ENCODE measurements around the gene ZBTB21. TPM values are rescaled to one million over a fixed set of nuclear protein-coding genes. Genes with fewer than 3 reads are reported as not detected.

The ZBTB21 gene
- total RNA-seq, 2 donors from 2014 or later = 17.3 to 23.1 TPM

GRCh38 chr21:42027085-42027821 is 17.1 kb upstream of the ZBTB21 start:
- TF ChIP-seq CTCF (conservative IDR thresholded peaks at IDR 0.05) = no peak
- H3K9me3 Mint-ChIP-seq = no peaks in the 10 kb centered on the region

GRCh38 chr21:42026082-42026435 is 15.9 kb upstream of the ZBTB21 start:
- Histone ChIP-seq H3K9me3 (ENCODE audit: control insufficient read depth, low read length) (no peaks in the 10 kb centered on the region), H3K27ac (ENCODE audit: low read depth, low read length) (no peak overlapping the region), H3K27me3 (ENCODE audit: control insufficient read depth, insufficient read depth, low read length, poor library complexity, severe bottlenecking) (no peaks in the 10 kb centered on the region), H3K4me3 (ENCODE audit: low read length) (no peak overlapping the region), H3K36me3 (ENCODE audit: control insufficient read depth, insufficient read depth, low read length) (no peaks in the 10 kb centered on the region), H3K4me1 (ENCODE audit: control insufficient read depth, insufficient read depth, low read length) (peaks cover 11% of the 10 kb centered on the region), H3K9ac (ENCODE audit: extremely low read depth, low read length, poor library complexity, severe bottlenecking) (no peak overlapping the region)
- no peaks in the 10 kb centered on the region for H3K36me3 Mint-ChIP-seq (ENCODE audit: low read depth)
- H3K27ac Mint-ChIP-seq = no peak overlapping the region
- no peak for DNase-seq
- 90 to 93% methylated on average over 5 to 9 of the region's 9 CpGs for WGBS, 2 experiments (ENCODE audit: insufficient coverage in 1 of 2, insufficient read length in 1 of 2)
- peaks cover 1% of the 10 kb centered on the region for H3K27me3 Mint-ChIP-seq (ENCODE audit: insufficient read depth)
- peaks cover 11% of the 10 kb centered on the region for H3K4me1 Mint-ChIP-seq
- H3K4me3 Mint-ChIP-seq = no peak overlapping the region
- no peak for TF ChIP-seq CTCF (conservative IDR thresholded peaks at IDR 0.05)
- no peaks in the 10 kb centered on the region for H3K9me3 Mint-ChIP-seq

More at GRCh38 chr21:42027085-42027821, 17.1 kb upstream of the ZBTB21 start:
- Histone ChIP-seq H3K36me3 (ENCODE audit: control insufficient read depth, insufficient read depth, low read length) (no peaks in the 10 kb centered on the region), H3K4me1 (ENCODE audit: control insufficient read depth, insufficient read depth, low read length) (peaks cover 8% of the 10 kb centered on the region), H3K27me3 (ENCODE audit: control insufficient read depth, insufficient read depth, low read length, poor library complexity, severe bottlenecking) (no peaks in the 10 kb centered on the region), H3K9me3 (ENCODE audit: control insufficient read depth, low read length) (no peaks in the 10 kb centered on the region), H3K9ac (ENCODE audit: extremely low read depth, low read length, poor library complexity, severe bottlenecking) (no peak overlapping the region), H3K4me3 (ENCODE audit: low read length) (no peak overlapping the region), H3K27ac (ENCODE audit: low read depth, low read length) (no peak overlapping the region)
- Mint-ChIP-seq H3K27me3 (ENCODE audit: insufficient read depth) (peaks cover 1% of the 10 kb centered on the region), H3K4me3 (no peak overlapping the region), H3K36me3 (ENCODE audit: low read depth) (no peaks in the 10 kb centered on the region), H3K4me1 (peaks cover 7% of the 10 kb centered on the region), H3K27ac (no peak overlapping the region)
- DNase-seq = no peak
- WGBS, 2 experiments (ENCODE audit: insufficient coverage in 1 of 2, insufficient read length in 1 of 2) = 91 to 100% methylated on average over 1 to 5 of the region's 6 CpGs

- Mint-ChIP-seq H3K9me3 (no peaks in the 10 kb centered on the region), H3K4me1 (peaks cover 11% of the 10 kb centered on the region), H3K27ac (no peak overlapping the region), H3K4me3 (no peak overlapping the region), H3K27me3 (ENCODE audit: insufficient read depth) (peaks cover 1% of the 10 kb centered on the region), H3K36me3 (ENCODE audit: low read depth) (no peaks in the 10 kb centered on the region)
- H3K4me1 ChIP-seq (ENCODE audit: control insufficient read depth, insufficient read depth, low read length) = peaks cover 7% of the 10 kb centered on the region
- H3K27me3 ChIP-seq (ENCODE audit: control insufficient read depth, insufficient read depth, low read length, poor library complexity, severe bottlenecking) = no peaks in the 10 kb centered on the region
- H3K36me3 ChIP-seq (ENCODE audit: control insufficient read depth, insufficient read depth, low read length) = no peaks in the 10 kb centered on the region
- no peak overlapping the region for H3K27ac ChIP-seq (ENCODE audit: low read depth, low read length)
- H3K9ac ChIP-seq (ENCODE audit: extremely low read depth, low read length, poor library complexity, severe bottlenecking) = no peak overlapping the region
- no peak overlapping the region for H3K4me3 ChIP-seq (ENCODE audit: low read length)
- H3K9me3 ChIP-seq (ENCODE audit: control insufficient read depth, low read length) = no peaks in the 10 kb centered on the region
- TF ChIP-seq CTCF (conservative IDR thresholded peaks at IDR 0.05) = no peak
- WGBS, 2 experiments (ENCODE audit: insufficient coverage in 1 of 2, insufficient read length in 1 of 2) = 91 to 92% methylated on average over 7 to 12 of the region's 12 CpGs
- no peak for DNase-seq
Measured at GRCh38 chr21:42025376-42026081, 15.4 kb upstream of the ZBTB21 start.

Measured in endodermal cell (in vitro differentiated cells).